Stimulated activated CD8-positive, alpha-beta memory T cell treated with anti-CD3 and anti-CD28 coated beads, Interleukin-12 subunit alpha, Interleukin-12 subunit beta, amount 100 ng/mL, for 4 hours (primary cell): ENCODE measurements around the gene TOMM22.
A peak's percentile ranks its signal among the peaks of the same experiment; 100 is the strongest.
"Not testable (repeated sequence)": the region's sequence is repeated elsewhere in the genome, so short reads cannot be mapped to it uniquely, and the experiment has no call there.

Experiments used
- DNase-seq: peaks from one replicate; pipeline ENCODE4 v3.0.0-alpha.2; 2020; ENCODE audit warnings: low read depth

TOMM22 gene

GRCh38 chr22:38681582-38682335 lies at the start of gene TOMM22:
TOMM22 (plus strand) TSS chr22:38681957; CDS start chr22:38681979, 22 bp downstream.
- peak; percentile 77 for DNase-seq

- DNase-seq, result no peak
These were observed 49.2 kb upstream of the TOMM22 start for GRCh38 chr22:38632528-38632927.

GRCh38 chr22:38638216-38638615 lies 43.5 kb upstream of the TOMM22 start:
- no peak for DNase-seq

- no peak for DNase-seq
These were observed 43.0 kb upstream of the TOMM22 start for GRCh38 chr22:38638728-38639127.

GRCh38 chr22:38641476-38642040 lies 40.2 kb upstream of the TOMM22 start:
- DNase-seq, result no peak

GRCh38 chr22:38644245-38644644 lies 37.5 kb upstream of the TOMM22 start:
- not testable (repeated sequence) for DNase-seq

GRCh38 chr22:38645430-38645829 lies 36.3 kb upstream of the TOMM22 start:
- no peak for DNase-seq

GRCh38 chr22:38649841-38650522 lies 31.8 kb upstream of the TOMM22 start:
- no peak for DNase-seq

GRCh38 chr22:38652859-38653258 lies 28.9 kb upstream of the TOMM22 start:
- DNase-seq, result no peak

GRCh38 chr22:38653741-38654140 lies 28.0 kb upstream of the TOMM22 start:
- DNase-seq, result no peak

GRCh38 chr22:38655519-38656255 lies 26.1 kb upstream of the TOMM22 start:
- DNase-seq, result no peak

- DNase-seq, result peak; percentile 77
These were observed 25.3 kb upstream of the TOMM22 start, which contains the start of the genes CBY1 and FAM227A for GRCh38 chr22:38656256-38657044. CBY1 (plus strand) TSS chr22:38656638; CDS start chr22:38668055, 11,417 bp downstream. FAM227A (minus strand) TSS chr22:38656392; CDS start chr22:38650168, 6,224 bp downstream.

- DNase-seq, result no peak
These were observed 24.5 kb upstream of the TOMM22 start for GRCh38 chr22:38657045-38657909.

- DNase-seq, result no peak
These were observed 6.9 kb upstream of the TOMM22 start for GRCh38 chr22:38674888-38675287.

- no peak for DNase-seq
These were observed 5.9 kb upstream of the TOMM22 start for GRCh38 chr22:38675833-38676232.

GRCh38 chr22:38684895-38685294 lies 3.1 kb downstream of the TOMM22 start:
- DNase-seq, result no peak

GRCh38 chr22:38685761-38686160 lies 4.0 kb downstream of the TOMM22 start:
- no peak for DNase-seq

- DNase-seq, result no peak
These were observed 7.9 kb downstream of the TOMM22 start for GRCh38 chr22:38689651-38690050.

- no peak for DNase-seq
These were observed 12.3 kb downstream of the TOMM22 start for GRCh38 chr22:38694049-38694448.

- DNase-seq, result no peak
These were observed 13.2 kb downstream of the TOMM22 start for GRCh38 chr22:38694940-38695339.
